Caco-2 (cell line): Measurements from ENCODE around the gene FBLN1. TPM values are rescaled to one million over a fixed set of nuclear protein-coding genes. Genes with fewer than 3 reads are reported as not detected.
"Not testable (repeated sequence)": the region's sequence is repeated elsewhere in the genome, so short reads cannot be mapped to it uniquely, and the experiment has no call there.

Experiments
- BruUV-seq: library from RNA; stranded (reverse); fragments of 400-500 nt; replicated peaks from 2 replicates; lab custom pipeline; 2021; lab: Mats Ljungman, UMichigan
- CTCF ChIA-PET: fragments of 300-600 bp; sonication (Branson Sonifier 250); formaldehyde crosslinking; loops from one replicate; lab custom pipeline; 2022; ENCODE audit warnings: antibody characterized with exemption; lab: Charles Lee
- POLR2A ChIA-PET: fragments of 300-600 bp; sonication (Branson Sonifier 250); formaldehyde crosslinking; loops from one replicate; lab custom pipeline; 2022; ENCODE audit warnings: antibody characterized with exemption; lab: Charles Lee
- DNase-seq, 2 experiments: peaks; one replicate each; pipeline versions ENCODE4 v3.0.0 to v3.0.0-alpha.2; 2020 to 2022
- H3K27me3 ChIP-seq: replicated peaks from 2 replicates; pipeline ENCODE4 v1.6.0; 2011; ENCODE audit warnings: low read length; ENCODE audit not compliant: control insufficient read depth, insufficient read depth
- H3K36me3 ChIP-seq: 2 replicates; pipeline ENCODE4 v1.5.1; 2011; ENCODE audit warnings: low read length; ENCODE audit not compliant: control insufficient read depth, insufficient read depth
- H3K4me1 ChIP-seq: fragments of 250-450 bp; sonication (Bioruptor Pico); 2 replicates; pipeline ENCODE4 v1.5.1; 2020; ENCODE audit warnings: mild to moderate bottlenecking
- H3K4me3 ChIP-seq: 2 replicates; pipeline ENCODE4 v1.5.1; 2011; ENCODE audit warnings: low read depth, mild to moderate bottlenecking, control low read depth, low read length
- H3K9me3 ChIP-seq: fragments of 250-450 bp; sonication (Bioruptor Pico); 2 replicates; pipeline ENCODE4 v1.5.1; 2020; ENCODE audit warnings: mild to moderate bottlenecking, moderate library complexity
- H3K27ac Mint-ChIP-seq: one replicate; pipeline ENCODE4 v1.8.0; 2022; ENCODE audit warnings: mixed read lengths; ENCODE audit not compliant: unreplicated experiment
- H3K27me3 Mint-ChIP-seq: one replicate; pipeline ENCODE4 v1.8.0; 2022; ENCODE audit warnings: mixed read lengths; ENCODE audit not compliant: insufficient read depth, unreplicated experiment
- H3K36me3 Mint-ChIP-seq: one replicate; pipeline ENCODE4 v1.8.0; 2022; ENCODE audit warnings: mild to moderate bottlenecking, mixed read lengths; ENCODE audit not compliant: insufficient read depth, unreplicated experiment
- H3K4me1 Mint-ChIP-seq: one replicate; pipeline ENCODE4 v1.8.0; 2022; ENCODE audit warnings: low read depth, mixed read lengths; ENCODE audit not compliant: unreplicated experiment
- H3K4me3 Mint-ChIP-seq: one replicate; pipeline ENCODE4 v1.8.0; 2022; ENCODE audit warnings: mild to moderate bottlenecking, moderate library complexity, mixed read lengths; ENCODE audit not compliant: unreplicated experiment
- H3K9me3 Mint-ChIP-seq: one replicate; pipeline ENCODE4 v1.8.0; 2022; ENCODE audit warnings: mixed read lengths; ENCODE audit not compliant: unreplicated experiment
- intact Hi-C: fragments of 100-400 bp; cut with micrococcal nuclease; formaldehyde crosslinking; loops from one replicate; pipeline ENCODE4 v1.10.0; 2022; ENCODE audit not compliant: unreplicated experiment
- total RNA-seq: library from RNA; stranded (reverse); gene quantifications from 2 replicates; pipeline ENCODE4 v1.2.3, GENCODE V29; 2022
- TF ChIP-seq, protein P1 (sequence below), 2 experiments: fragments of 200-600 bp in 1 of 2; IDR thresholded peaks; 1 replicate in 1 of 2; 2 replicates in 1 of 2; pipeline versions ENCODE4 v1.5.1 to v1.8.0; 2011 to 2022; ENCODE audit warnings: antibody characterized with exemption in 1 of 2, control low read depth in 1 of 2, inconsistent platforms in 1 of 2, low read depth in 1 of 2, low read length in 1 of 2, mild to moderate bottlenecking in 1 of 2, moderate library complexity in 1 of 2; ENCODE audit not compliant: insufficient read depth in 1 of 2, severe bottlenecking in 1 of 2, unreplicated experiment in 1 of 2

Gene FBLN1
- total RNA-seq, 1 experiment from 2014 or later: 519 TPM

DNA sequence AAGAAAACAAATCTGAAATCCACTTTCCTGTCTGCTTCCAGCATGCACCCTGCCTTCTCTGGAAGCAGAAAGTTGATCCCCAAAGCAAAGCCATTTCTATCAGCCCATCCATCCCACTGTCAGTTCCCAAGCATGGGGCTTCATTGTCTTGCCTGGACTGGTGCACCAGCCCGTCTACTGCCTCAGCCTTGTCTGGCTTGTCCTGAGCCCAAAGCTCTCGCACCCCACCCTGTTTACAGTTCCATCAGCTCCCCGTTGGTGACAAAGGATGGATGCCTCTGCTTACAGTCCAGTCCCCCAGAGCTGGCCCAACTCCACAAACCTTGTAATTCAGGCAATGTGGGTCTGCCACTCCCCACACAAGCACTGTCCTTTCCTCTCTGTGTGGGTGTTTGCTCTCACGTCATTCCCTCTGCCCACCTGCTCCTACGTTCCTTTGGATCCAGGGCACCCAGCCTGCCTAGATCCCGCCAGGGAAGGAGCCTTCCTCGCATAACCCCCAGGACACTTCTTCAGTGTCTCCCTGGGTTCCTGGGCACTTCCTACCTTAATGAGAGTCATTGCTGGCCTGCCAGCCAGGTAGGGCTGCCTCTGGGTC is 38.8 kb downstream of the FBLN1 start:
- H3K9me3 Mint-ChIP-seq: no peaks in the 10 kb centered on the region
- H3K27me3 Mint-ChIP-seq: no peaks in the 10 kb centered on the region
- H3K27me3 ChIP-seq: no peaks in the 10 kb centered on the region
- H3K36me3 Mint-ChIP-seq: peaks cover 89% of the 10 kb centered on the region
- H3K36me3 ChIP-seq: peaks cover 5% of the 10 kb centered on the region
- no peaks in the 10 kb centered on the region for H3K9me3 ChIP-seq
- no peaks in the 10 kb centered on the region for H3K4me1 ChIP-seq
- ChIA-PET POLR2A (no interaction called here), CTCF (no interaction called here)
- no peaks in the 10 kb centered on the region for H3K4me1 Mint-ChIP-seq
- no peak overlapping the region for H3K4me3 ChIP-seq
- peak overlapping the region; percentile 11 for H3K27ac Mint-ChIP-seq
- no TSS peak for BruUV-seq
- intact Hi-C loops: no loop called here
- DNase-seq: no peak
- no peak overlapping the region for H3K4me3 Mint-ChIP-seq
- TF ChIP-seq, protein P1, sequence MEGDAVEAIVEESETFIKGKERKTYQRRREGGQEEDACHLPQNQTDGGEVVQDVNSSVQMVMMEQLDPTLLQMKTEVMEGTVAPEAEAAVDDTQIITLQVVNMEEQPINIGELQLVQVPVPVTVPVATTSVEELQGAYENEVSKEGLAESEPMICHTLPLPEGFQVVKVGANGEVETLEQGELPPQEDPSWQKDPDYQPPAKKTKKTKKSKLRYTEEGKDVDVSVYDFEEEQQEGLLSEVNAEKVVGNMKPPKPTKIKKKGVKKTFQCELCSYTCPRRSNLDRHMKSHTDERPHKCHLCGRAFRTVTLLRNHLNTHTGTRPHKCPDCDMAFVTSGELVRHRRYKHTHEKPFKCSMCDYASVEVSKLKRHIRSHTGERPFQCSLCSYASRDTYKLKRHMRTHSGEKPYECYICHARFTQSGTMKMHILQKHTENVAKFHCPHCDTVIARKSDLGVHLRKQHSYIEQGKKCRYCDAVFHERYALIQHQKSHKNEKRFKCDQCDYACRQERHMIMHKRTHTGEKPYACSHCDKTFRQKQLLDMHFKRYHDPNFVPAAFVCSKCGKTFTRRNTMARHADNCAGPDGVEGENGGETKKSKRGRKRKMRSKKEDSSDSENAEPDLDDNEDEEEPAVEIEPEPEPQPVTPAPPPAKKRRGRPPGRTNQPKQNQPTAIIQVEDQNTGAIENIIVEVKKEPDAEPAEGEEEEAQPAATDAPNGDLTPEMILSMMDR (IDR thresholded peaks at IDR 0.05; ENCODE audit: insufficient read depth in 1 of 2, low read depth in 1 of 2, low read length in 1 of 2, severe bottlenecking in 1 of 2, unreplicated experiment in 1 of 2): no peak

DNA sequence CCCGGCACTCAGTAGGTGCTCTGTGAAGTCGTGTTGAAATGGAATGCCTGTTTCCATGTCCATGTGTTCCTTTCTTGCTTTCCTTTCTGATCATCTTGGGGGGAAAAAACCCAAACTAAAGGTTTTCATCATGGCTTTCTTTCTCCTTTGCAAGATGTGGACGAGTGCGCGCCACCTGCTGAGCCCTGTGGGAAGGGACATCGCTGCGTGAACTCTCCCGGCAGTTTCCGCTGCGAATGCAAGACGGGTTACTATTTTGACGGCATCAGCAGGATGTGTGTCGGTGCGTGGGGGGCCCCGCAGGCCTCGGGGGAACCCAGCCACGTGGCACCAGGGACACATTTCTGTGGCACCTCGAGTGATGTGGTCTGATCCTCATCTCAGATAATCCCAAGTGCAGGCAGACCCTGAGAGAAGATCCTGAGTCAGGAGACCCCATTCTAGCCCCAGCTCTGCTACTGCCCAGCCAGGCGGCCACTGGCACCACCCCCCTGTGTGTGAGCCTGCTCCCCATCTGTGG is 39.4 kb downstream of the FBLN1 start:
- no TSS peak for BruUV-seq
- Histone ChIP-seq H3K9me3 (no peaks in the 10 kb centered on the region), H3K27me3 (no peaks in the 10 kb centered on the region), H3K4me1 (no peaks in the 10 kb centered on the region), H3K4me3 (no peak overlapping the region), H3K36me3 (peaks cover 5% of the 10 kb centered on the region)
- Mint-ChIP-seq H3K9me3 (no peaks in the 10 kb centered on the region), H3K36me3 (peaks cover 91% of the 10 kb centered on the region), H3K27me3 (no peaks in the 10 kb centered on the region), H3K27ac (peak overlapping the region; percentile 11), H3K4me3 (no peak overlapping the region), H3K4me1 (no peaks in the 10 kb centered on the region)
- DNase-seq: no peak
- ChIA-PET CTCF (no interaction called here), POLR2A (no interaction called here)
- intact Hi-C loops: no loop called here
- TF ChIP-seq, protein P1 (IDR thresholded peaks at IDR 0.05; ENCODE audit: insufficient read depth in 1 of 2, low read depth in 1 of 2, low read length in 1 of 2, severe bottlenecking in 1 of 2, unreplicated experiment in 1 of 2): no peak

DNA sequence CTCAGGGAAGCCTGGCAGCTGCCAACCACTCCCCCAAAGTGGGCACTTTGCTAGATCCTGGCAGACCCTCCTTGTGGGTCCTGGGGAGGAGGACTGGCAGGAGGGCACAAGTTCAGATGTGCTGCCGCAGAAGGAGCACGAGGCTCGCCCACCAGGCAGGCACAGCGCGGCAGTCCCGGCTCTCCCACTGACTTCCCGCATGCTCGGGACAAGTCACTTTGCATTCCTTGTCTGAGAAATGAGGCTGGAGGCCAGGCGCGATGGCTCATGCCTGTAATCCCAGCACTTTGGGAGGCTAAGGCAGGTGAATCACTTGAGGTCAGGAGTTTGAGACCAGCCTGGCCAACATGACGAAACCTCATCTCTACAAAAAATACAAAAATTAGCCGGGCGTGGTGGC is 40.1 kb downstream of the FBLN1 start:
- H3K4me3 Mint-ChIP-seq, H3K9me3 Mint-ChIP-seq, BruUV-seq, H3K4me1 ChIP-seq, DNase-seq, H3K4me3 ChIP-seq, H3K36me3 ChIP-seq, H3K27me3 Mint-ChIP-seq, intact Hi-C loops, H3K9me3 ChIP-seq, H3K4me1 Mint-ChIP-seq, POLR2A ChIA-PET, CTCF ChIA-PET, H3K27me3 ChIP-seq: not testable (repeated sequence)
- peak overlapping the region; percentile 49 for H3K27ac Mint-ChIP-seq
- peaks cover 91% of the 10 kb centered on the region for H3K36me3 Mint-ChIP-seq
